ENCODE results near the gene SMAD6. TPM values are rescaled to one million over a fixed set of nuclear protein-coding genes. Genes with fewer than 3 reads are reported as not detected.

Gene SMAD6
- total and polyA plus RNA-seq, 2 experiments from 2014 or later = 3.6 to 32.9 TPM

DNA sequence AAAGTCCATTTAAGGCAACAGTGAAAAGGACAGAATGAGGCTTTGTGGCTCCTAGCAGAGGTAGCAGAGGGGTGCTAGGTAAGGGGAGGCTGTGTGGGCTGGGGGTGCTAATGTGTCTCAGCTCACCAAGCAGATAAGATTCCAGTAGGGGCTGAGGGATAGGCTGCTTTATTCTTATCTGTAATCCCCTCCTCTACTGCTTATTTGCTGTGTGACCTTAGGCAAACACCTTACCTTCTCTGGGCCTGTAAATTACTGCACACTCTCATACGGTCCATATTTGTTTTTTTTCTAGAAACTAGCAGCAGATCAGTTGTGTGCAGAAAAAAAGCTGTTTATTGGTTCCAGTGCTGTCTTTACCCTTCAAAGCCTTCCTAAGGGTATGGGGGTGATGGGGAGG is 52.8 kb downstream of the SMAD6 start:
- DNase-seq = no peak
- peaks cover 5% of the 10 kb centered on the region; the same call in 1 of the 2 replicates for H3K36me3 ChIP-seq (ENCODE audit: low read depth)

GRCh38 chr15:66755298-66756068 is 53.4 kb downstream of the SMAD6 start:
- Histone ChIP-seq H3K4me1 (ENCODE audit: insufficient read depth) (peaks cover 44% of the 10 kb centered on the region), H3K9ac (no peak overlapping the region), H3K27me3 (replicated peaks; ENCODE audit: insufficient read depth) (no peaks in the 10 kb centered on the region), H3K36me3 (ENCODE audit: low read depth) (peaks cover 5% of the 10 kb centered on the region; the same call in 1 of the 2 replicates), H3K9me3 (ENCODE audit: low read depth) (no peaks in the 10 kb centered on the region), H2AFZ (no peak overlapping the region), H3K79me2 (ENCODE audit: insufficient read depth) (peaks cover 97% of the 10 kb centered on the region), H3F3A (ENCODE audit: insufficient read depth) (peaks cover 24% of the 10 kb centered on the region; the same call in 1 of the 2 replicates), H3K27ac (no peak overlapping the region), H4K20me1 (ENCODE audit: insufficient read depth) (no peaks in the 10 kb centered on the region), H3K4me3 (no peak overlapping the region), H3K9me2 (ENCODE audit: insufficient read depth) (no peaks in the 10 kb centered on the region), H3K4me2 (ENCODE audit: unreplicated experiment) (no peak overlapping the region)
- no peak for TF ChIP-seq EZH2 (IDR thresholded peaks at IDR 0.05; ENCODE audit: insufficient read depth, poor library complexity, severe bottlenecking)
- no peak for TF ChIP-seq EZH2phosphoT487 (IDR thresholded peaks at IDR 0.05; ENCODE audit: insufficient read depth, low read depth)
- in situ Hi-C loops (cut with MboI) = no loop called here
- WGBS, 2 experiments (ENCODE audit: low coverage in 1 of 2, low lambda C conversion rate in 2 of 2, missing lambda C conversion rate in 2 of 2) = 77 to 84% methylated on average over 7 of the region's 7 CpGs
- DNase-seq = no peak

More for the DNA sequence above, 52.8 kb downstream of the SMAD6 start:
- in situ Hi-C loops (cut with MboI) = no loop called here
- no peaks in the 10 kb centered on the region for H4K20me1 ChIP-seq (ENCODE audit: insufficient read depth)
- no peaks in the 10 kb centered on the region for H3K9me2 ChIP-seq (ENCODE audit: insufficient read depth)
- no peak overlapping the region for H3K4me2 ChIP-seq (ENCODE audit: unreplicated experiment)
- no peak overlapping the region for H2AFZ ChIP-seq
- H3K4me3 ChIP-seq = no peak overlapping the region
- no peaks in the 10 kb centered on the region for H3K9me3 ChIP-seq (ENCODE audit: low read depth)
- peaks cover 30% of the 10 kb centered on the region for H3F3A ChIP-seq (ENCODE audit: insufficient read depth)
- no peak overlapping the region for H3K27ac ChIP-seq
- peaks cover 51% of the 10 kb centered on the region for H3K4me1 ChIP-seq (ENCODE audit: insufficient read depth)
- 75 to 91% methylated on average over 1 of the region's 1 CpG for WGBS, 2 experiments (ENCODE audit: low coverage in 1 of 2, low lambda C conversion rate in 2 of 2, missing lambda C conversion rate in 2 of 2)
- H3K79me2 ChIP-seq (ENCODE audit: insufficient read depth) = peaks cover 98% of the 10 kb centered on the region
- TF ChIP-seq EZH2 (IDR thresholded peaks at IDR 0.05; ENCODE audit: insufficient read depth, poor library complexity, severe bottlenecking) (no peak), EZH2phosphoT487 (IDR thresholded peaks at IDR 0.05; ENCODE audit: insufficient read depth, low read depth) (no peak)
- H3K27me3 ChIP-seq (replicated peaks; ENCODE audit: insufficient read depth) = no peaks in the 10 kb centered on the region
- H3K9ac ChIP-seq = no peak overlapping the region

- Histone ChIP-seq H2AFZ (no peak overlapping the region), H3K79me2 (ENCODE audit: insufficient read depth) (peaks cover 97% of the 10 kb centered on the region), H3K4me3 (no peak overlapping the region), H4K20me1 (ENCODE audit: insufficient read depth) (no peaks in the 10 kb centered on the region), H3F3A (ENCODE audit: insufficient read depth) (peaks cover 28% of the 10 kb centered on the region), H3K4me2 (ENCODE audit: unreplicated experiment) (no peak overlapping the region), H3K9me2 (ENCODE audit: insufficient read depth) (no peaks in the 10 kb centered on the region), H3K27ac (no peak overlapping the region), H3K9me3 (ENCODE audit: low read depth) (no peaks in the 10 kb centered on the region), H3K4me1 (ENCODE audit: insufficient read depth) (peaks cover 42% of the 10 kb centered on the region), H3K27me3 (replicated peaks; ENCODE audit: insufficient read depth) (no peaks in the 10 kb centered on the region), H3K9ac (no peak overlapping the region), H3K36me3 (ENCODE audit: low read depth) (peaks cover 5% of the 10 kb centered on the region; the same call in 1 of the 2 replicates)
- DNase-seq = no peak
- TF ChIP-seq EZH2phosphoT487 (IDR thresholded peaks at IDR 0.05; ENCODE audit: insufficient read depth, low read depth) = no peak
- no peak for TF ChIP-seq EZH2 (IDR thresholded peaks at IDR 0.05; ENCODE audit: insufficient read depth, poor library complexity, severe bottlenecking)
- WGBS, 2 experiments (ENCODE audit: low coverage in 1 of 2, low lambda C conversion rate in 2 of 2, missing lambda C conversion rate in 2 of 2) = 31 to 34% methylated on average over 6 of the region's 6 CpGs
- in situ Hi-C loops (cut with MboI) = no loop called here
Measured at GRCh38 chr15:66756295-66756694, 54.3 kb downstream of the SMAD6 start.

- no peak for DNase-seq
- in situ Hi-C loops (cut with MboI) = no loop called here
- H3K36me3 ChIP-seq (ENCODE audit: low read depth) = peaks cover 5% of the 10 kb centered on the region; the same call in 1 of the 2 replicates
- H3K79me2 ChIP-seq (ENCODE audit: insufficient read depth) = peaks cover 98% of the 10 kb centered on the region
- H3K4me3 ChIP-seq = no peak overlapping the region
- WGBS, 2 experiments (ENCODE audit: low coverage in 1 of 2, low lambda C conversion rate in 2 of 2, missing lambda C conversion rate in 2 of 2) = 57 to 65% methylated on average over 12 of the region's 12 CpGs
- H3K9me3 ChIP-seq (ENCODE audit: low read depth) = no peaks in the 10 kb centered on the region
- no peak for TF ChIP-seq EZH2 (IDR thresholded peaks at IDR 0.05; ENCODE audit: insufficient read depth, poor library complexity, severe bottlenecking)
- TF ChIP-seq EZH2phosphoT487 (IDR thresholded peaks at IDR 0.05; ENCODE audit: insufficient read depth, low read depth) = no peak
- no peak overlapping the region for H3K4me2 ChIP-seq (ENCODE audit: unreplicated experiment)
- H3K4me1 ChIP-seq (ENCODE audit: insufficient read depth) = peaks cover 41% of the 10 kb centered on the region
- H3K27me3 ChIP-seq (replicated peaks; ENCODE audit: insufficient read depth) = no peaks in the 10 kb centered on the region
- peaks cover 31% of the 10 kb centered on the region for H3F3A ChIP-seq (ENCODE audit: insufficient read depth)
- no peak overlapping the region for H3K27ac ChIP-seq
- H3K9ac ChIP-seq = no peak overlapping the region
- H4K20me1 ChIP-seq (ENCODE audit: insufficient read depth) = no peaks in the 10 kb centered on the region
- no peaks in the 10 kb centered on the region for H3K9me2 ChIP-seq (ENCODE audit: insufficient read depth)
- H2AFZ ChIP-seq = no peak overlapping the region
Measured at GRCh38 chr15:66757030-66757429, 55.0 kb downstream of the SMAD6 start.
